GM10266 (cell line): ENCODE data around the gene SLC25A12.
"Not testable (repeated sequence)": the region's sequence is repeated elsewhere in the genome, so short reads cannot be mapped to it uniquely, and the experiment has no call there.

Source experiments
- DNase-seq: peaks from one replicate; pipeline ENCODE4 v3.0.0; 2012; ENCODE audit errors: extremely low spot score
- TF ChIP-seq, protein P1 (sequence below): IDR thresholded peaks from 2 replicates; pipeline ENCODE4 v1.5.1; 2012; ENCODE audit warnings: mild to moderate bottlenecking, low read depth; ENCODE audit not compliant: control insufficient read depth, insufficient read depth; ENCODE audit errors: missing control alignments

Gene SLC25A12

DNA sequence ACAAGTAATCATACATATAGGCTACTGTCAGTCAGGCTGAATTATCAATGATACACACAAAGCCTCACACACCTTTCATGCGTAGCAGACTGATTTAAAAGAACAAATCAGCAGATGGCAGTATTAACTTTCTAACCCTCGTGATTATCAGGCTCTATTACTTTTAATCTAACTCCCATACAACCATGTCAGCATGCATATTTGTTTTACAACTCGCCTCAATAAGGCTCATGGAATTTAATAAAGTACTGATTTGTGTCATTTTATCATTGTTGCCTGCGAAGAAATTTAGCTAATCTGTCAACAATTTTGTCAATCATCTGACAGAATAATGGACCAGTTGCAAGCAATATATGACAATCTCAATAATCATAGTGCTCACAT is 82.8 kb downstream of the SLC25A12 start:
- TF ChIP-seq, protein P1, sequence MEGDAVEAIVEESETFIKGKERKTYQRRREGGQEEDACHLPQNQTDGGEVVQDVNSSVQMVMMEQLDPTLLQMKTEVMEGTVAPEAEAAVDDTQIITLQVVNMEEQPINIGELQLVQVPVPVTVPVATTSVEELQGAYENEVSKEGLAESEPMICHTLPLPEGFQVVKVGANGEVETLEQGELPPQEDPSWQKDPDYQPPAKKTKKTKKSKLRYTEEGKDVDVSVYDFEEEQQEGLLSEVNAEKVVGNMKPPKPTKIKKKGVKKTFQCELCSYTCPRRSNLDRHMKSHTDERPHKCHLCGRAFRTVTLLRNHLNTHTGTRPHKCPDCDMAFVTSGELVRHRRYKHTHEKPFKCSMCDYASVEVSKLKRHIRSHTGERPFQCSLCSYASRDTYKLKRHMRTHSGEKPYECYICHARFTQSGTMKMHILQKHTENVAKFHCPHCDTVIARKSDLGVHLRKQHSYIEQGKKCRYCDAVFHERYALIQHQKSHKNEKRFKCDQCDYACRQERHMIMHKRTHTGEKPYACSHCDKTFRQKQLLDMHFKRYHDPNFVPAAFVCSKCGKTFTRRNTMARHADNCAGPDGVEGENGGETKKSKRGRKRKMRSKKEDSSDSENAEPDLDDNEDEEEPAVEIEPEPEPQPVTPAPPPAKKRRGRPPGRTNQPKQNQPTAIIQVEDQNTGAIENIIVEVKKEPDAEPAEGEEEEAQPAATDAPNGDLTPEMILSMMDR, result peak; percentile 44
- peak; percentile 6 for DNase-seq

DNA sequence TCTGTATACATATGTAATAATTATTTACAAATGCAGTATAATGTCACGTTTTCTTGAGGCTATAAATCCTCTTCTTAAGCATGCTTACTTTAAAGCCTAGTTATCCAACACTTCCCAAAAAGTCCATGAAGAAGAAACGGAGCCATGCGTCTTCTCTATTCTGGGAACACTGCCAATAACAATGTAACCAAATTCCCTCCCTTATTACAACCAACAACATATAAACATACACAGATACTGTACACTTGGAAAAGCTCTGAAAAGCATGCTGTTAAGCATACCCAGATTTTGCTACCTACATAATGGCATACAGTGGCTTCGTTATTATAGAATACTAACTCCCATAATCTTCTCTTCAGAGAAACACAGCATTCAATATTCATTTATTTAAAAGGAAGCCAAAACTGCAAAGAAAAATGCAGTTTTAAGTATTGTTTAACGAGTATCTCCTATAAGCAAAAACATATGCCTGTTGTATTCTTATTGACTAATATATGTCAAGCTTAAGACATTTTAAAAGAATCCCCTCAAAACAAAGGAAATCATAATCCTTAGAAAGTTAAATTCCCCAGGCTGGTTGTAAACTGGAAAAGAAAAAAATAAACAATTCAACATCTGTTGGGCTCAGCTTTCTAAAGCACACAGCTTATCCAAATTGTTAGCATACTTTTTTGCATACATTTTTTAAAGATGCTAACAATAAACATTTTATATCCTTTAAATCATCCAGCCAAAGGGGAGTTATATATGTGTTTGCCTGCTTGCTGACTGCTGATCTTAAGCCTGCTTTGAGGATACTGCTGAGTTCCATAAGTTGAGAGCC is 83.4 kb downstream of the SLC25A12 start:
- TF ChIP-seq, protein P1, result no peak
- DNase-seq, result no peak

DNA sequence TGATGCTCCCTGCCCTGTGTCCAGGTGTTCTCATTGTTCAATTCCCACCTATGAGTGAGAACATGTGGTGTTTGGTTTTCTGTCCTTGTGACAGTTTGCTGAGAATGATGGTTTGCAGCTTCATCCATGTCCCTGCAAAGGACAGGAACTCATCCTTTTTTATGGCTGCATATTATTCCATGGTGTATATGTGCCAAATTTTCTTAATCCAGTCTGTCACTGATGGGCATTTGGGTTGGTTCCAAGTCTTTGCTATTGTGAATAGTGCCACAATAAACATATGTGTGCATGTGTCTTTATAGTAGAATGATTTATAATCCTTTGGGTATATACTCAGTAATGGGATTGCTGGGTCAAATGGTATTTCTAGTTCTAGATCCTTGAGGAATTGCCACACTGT is 85.2 kb downstream of the SLC25A12 start:
- DNase-seq, result not testable (repeated sequence)

DNA sequence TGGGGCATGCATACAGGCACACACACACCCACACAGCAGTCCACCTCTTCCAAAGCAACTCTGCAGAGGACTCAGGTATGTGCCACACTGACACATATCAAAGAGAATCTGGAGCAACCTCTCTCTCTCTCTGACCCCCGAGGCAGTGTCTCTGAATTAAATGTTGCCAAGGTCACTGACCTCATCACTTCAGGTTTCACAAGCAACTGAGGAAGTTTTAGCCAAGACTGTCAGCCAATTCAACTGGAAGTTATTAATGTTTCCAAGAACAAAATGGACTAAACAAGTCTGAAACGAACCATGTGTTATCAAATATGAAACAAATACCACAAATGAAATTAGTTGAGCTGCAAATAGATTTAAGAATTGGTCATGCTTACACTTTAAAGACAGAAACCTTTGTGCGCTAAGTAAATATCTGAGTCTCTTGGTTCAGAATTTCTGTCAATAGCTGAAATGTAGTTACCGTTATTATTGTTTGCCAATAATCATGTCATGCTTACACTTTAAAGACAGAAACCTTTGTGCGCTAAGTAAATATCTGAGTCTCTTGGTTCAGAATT is 86.1 kb downstream of the SLC25A12 start:
- TF ChIP-seq, protein P1, result no peak
- DNase-seq, result no peak

DNA sequence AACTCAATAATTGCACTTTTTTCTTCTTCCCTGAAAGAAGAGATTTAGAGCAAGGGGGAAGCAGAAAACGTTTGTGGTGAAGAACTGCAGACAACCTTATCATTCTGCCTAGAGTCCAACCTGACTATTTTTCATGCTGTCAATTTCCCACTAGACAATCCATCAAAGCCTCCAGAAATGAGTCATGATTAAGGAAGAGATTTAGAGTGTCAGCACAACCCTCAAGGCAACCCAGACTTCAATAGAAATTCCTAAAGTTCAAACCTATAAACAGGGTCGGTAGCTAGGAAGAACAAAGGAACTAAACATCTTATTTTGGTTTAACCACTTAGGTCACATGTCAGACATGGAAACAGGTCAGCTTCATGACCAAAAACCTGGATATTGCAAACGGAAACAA is 86.9 kb downstream of the SLC25A12 start:
- no peak for DNase-seq
- TF ChIP-seq, protein P1, result no peak

DNA sequence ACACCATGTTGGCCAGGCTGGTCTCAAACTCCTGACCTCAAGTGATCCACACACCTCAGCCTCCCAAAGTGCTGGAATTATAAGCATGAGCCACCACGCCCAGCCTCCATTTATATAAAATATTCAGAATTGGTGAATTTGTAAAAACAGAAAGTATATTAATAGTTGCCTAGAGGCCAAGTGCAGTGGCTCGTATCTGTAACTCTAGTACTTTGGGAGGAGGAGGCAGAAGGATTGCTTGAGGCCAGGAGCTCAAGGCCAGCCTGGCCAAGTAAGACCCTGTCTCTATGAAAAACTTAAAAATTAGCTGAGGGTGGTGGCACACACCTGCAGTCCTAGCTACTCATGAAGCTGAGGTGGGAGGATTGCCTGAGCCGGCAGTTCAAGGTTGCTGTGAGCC is 89.6 kb downstream of the SLC25A12 start:
- no peak for DNase-seq
- TF ChIP-seq, protein P1, result no peak

DNA sequence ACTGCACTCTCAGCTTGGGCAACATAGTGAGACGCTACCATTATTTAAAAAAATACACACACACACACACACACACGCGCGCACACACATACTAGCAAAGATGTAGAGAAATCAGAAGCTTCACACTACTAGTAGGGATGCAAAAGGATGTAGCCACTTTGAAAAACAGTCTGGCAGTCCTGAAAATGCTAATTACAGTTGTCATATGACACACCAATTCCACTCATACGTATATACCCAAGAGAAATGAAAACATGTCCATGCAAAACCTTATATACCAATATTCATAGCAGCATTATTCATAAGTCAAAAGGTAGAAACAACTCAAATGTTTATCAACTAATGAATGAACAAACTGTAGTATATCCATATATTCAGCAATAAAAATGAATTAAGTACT is 90.3 kb downstream of the SLC25A12 start:
- TF ChIP-seq, protein P1, result no peak

More for the DNA sequence above, 90.3 kb downstream of the SLC25A12 start:
- no peak for DNase-seq
